ENCODE data around the gene GAK.
"Not testable (repeated sequence)": the region's sequence is repeated elsewhere in the genome, so short reads cannot be mapped to it uniquely, and the experiment has no call there.

The GAK gene

GRCh38 chr4:951594-952468, 19.7 kb upstream of the GAK start:
- DNase-seq, result no peak

GRCh38 chr4:951186-951585, 19.1 kb upstream of the GAK start:
- DNase-seq, result no peak

- DNase-seq, result no peak
Observed at GRCh38 chr4:950136-951020, 18.3 kb upstream of the GAK start.

GRCh38 chr4:949656-950055, 17.5 kb upstream of the GAK start:
- DNase-seq, result no peak

- DNase-seq, result no peak
Observed at GRCh38 chr4:948936-949300, 16.8 kb upstream of the GAK start.

- DNase-seq, result no peak
Observed at GRCh38 chr4:948101-948935, 16.2 kb upstream of the GAK start.

GRCh38 chr4:947491-947971, 15.4 kb upstream of the GAK start:
- no peak for DNase-seq

- no peak for DNase-seq
Observed at GRCh38 chr4:946517-947471, 14.7 kb upstream of the GAK start.

GRCh38 chr4:946103-946450, 14.0 kb upstream of the GAK start:
- DNase-seq, result no peak

GRCh38 chr4:945274-946102, 13.4 kb upstream of the GAK start:
- no peak for DNase-seq

- not testable (repeated sequence) for DNase-seq
Observed at GRCh38 chr4:939508-939907, 7.4 kb upstream of the GAK start.

- no peak for DNase-seq
Observed at GRCh38 chr4:932713-933070, 576 bp upstream of the GAK start.

- no peak for DNase-seq
Observed at GRCh38 chr4:931194-931959, 739 bp downstream of the GAK start.

GRCh38 chr4:930827-931193, 1.3 kb downstream of the GAK start:
- no peak for DNase-seq

GRCh38 chr4:930028-930551, 2.0 kb downstream of the GAK start:
- DNase-seq, result no peak

- no peak for DNase-seq
Observed at GRCh38 chr4:929096-929765, 2.9 kb downstream of the GAK start.

GRCh38 chr4:927566-927965, 4.5 kb downstream of the GAK start:
- DNase-seq, result not testable (repeated sequence)

GRCh38 chr4:926538-926937, 5.6 kb downstream of the GAK start:
- DNase-seq, result no peak

GRCh38 chr4:925771-926500, 6.2 kb downstream of the GAK start:
- DNase-seq, result no peak
